ENCODE results near the gene CAPN2.

The CAPN2 gene

GRCh38 chr1:223712194-223712849 lies at the start of gene CAPN2:
TSS of gene CAPN2 (plus strand) at chr1:223712539. CDS start at chr1:223712641, 102 bp downstream.
- DNase-seq = peak; percentile 53

- DNase-seq = peak; percentile 20
These were observed 49.4 kb upstream of the CAPN2 start for GRCh38 chr1:223662943-223663342.

GRCh38 chr1:223664106-223664505 lies 48.2 kb upstream of the CAPN2 start:
- no peak for DNase-seq

- DNase-seq = peak; percentile 32
These were observed 46.6 kb upstream of the CAPN2 start, which contains the start of gene CAPN8 for GRCh38 chr1:223665592-223666312. TSS of gene CAPN8 (minus strand) at chr1:223665701. CDS start at chr1:223665646, 55 bp downstream.

GRCh38 chr1:223667484-223668182 lies 44.7 kb upstream of the CAPN2 start:
- DNase-seq = no peak

- DNase-seq = no peak
These were observed 43.1 kb upstream of the CAPN2 start for GRCh38 chr1:223669003-223669795.

GRCh38 chr1:223670458-223671159 lies 41.7 kb upstream of the CAPN2 start:
- DNase-seq = peak; percentile 71

GRCh38 chr1:223674119-223674890 lies 38.0 kb upstream of the CAPN2 start:
- DNase-seq = no peak

GRCh38 chr1:223678841-223679240 lies 33.5 kb upstream of the CAPN2 start:
- DNase-seq = no peak

- no peak for DNase-seq
These were observed 32.2 kb upstream of the CAPN2 start for GRCh38 chr1:223680188-223680587.

GRCh38 chr1:223682502-223682901 lies 29.8 kb upstream of the CAPN2 start:
- no peak for DNase-seq

GRCh38 chr1:223683586-223684487 lies 28.5 kb upstream of the CAPN2 start:
- peak; percentile 86 for DNase-seq

GRCh38 chr1:223684488-223684792 lies 27.9 kb upstream of the CAPN2 start:
- DNase-seq = no peak

GRCh38 chr1:223691121-223691520 lies 21.2 kb upstream of the CAPN2 start:
- DNase-seq = no peak

GRCh38 chr1:223695014-223695548 lies 17.3 kb upstream of the CAPN2 start:
- no peak for DNase-seq

- DNase-seq = no peak
These were observed 16.4 kb upstream of the CAPN2 start for GRCh38 chr1:223695941-223696340.

- DNase-seq = no peak
These were observed 11.9 kb upstream of the CAPN2 start for GRCh38 chr1:223700388-223700918.

GRCh38 chr1:223700942-223701637 lies 11.2 kb upstream of the CAPN2 start:
- no peak for DNase-seq
